ENCODE data around the gene SMYD5. TPM values are rescaled to one million over a fixed set of nuclear protein-coding genes. Genes with fewer than 3 reads are reported as not detected.

SMYD5 gene
- total RNA-seq, 2 experiments from 2014 or later = 41.5 to 44.9 TPM

DNA sequence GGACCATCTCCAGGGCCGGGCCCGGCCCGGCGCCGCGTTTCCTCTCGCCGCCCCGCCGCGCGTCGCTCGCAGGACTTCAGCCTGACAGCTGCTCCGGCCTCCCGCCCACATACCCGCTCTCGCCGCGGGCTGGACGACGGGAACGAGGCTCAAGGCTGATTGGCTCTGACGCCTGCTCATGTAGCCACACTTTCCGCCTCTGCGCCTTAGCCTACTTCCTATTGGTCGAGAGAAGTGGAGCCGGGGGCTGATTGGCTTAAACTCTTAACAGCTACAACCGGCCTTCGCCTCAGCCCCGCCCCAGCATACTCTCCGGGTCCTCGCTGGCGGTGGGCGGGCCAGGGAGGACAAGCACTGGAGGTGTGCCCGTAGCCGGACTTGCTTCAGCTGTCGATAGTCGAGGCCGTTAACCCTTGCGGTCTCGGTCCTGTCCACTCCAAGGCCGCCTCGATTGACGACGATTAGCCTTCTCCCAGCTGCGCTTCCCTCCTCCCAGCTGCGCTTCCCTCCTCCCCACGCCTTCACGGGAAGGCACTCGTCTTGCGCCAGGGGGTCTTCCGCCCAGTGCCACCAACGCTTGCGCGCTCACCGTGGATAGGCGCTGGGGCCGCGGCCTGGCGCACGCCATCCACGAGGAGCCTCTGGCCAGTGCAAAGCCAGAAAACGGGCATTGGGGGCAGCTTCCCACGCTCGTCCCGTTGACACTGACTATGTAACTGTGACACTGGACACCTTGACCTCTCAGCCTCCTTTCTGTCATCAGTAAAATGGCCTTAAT is 19.3 kb downstream of the SMYD5 start, which contains the start of gene PRADC1:
TSS of gene PRADC1 (minus strand) at position 86 of the 778 bp plus-strand sequence. CDS start at position 7, 79 bp downstream.
- POLR2A ChIA-PET = interaction anchor here (0.5 to 2.9 kb wide), 12 partner anchors 8 to 946 kb away, joined by 3 to 17 read pairs (median 6); partner anchors contain the start of genes ALMS1, EGR4, FBXO41 and SFXN5

DNA sequence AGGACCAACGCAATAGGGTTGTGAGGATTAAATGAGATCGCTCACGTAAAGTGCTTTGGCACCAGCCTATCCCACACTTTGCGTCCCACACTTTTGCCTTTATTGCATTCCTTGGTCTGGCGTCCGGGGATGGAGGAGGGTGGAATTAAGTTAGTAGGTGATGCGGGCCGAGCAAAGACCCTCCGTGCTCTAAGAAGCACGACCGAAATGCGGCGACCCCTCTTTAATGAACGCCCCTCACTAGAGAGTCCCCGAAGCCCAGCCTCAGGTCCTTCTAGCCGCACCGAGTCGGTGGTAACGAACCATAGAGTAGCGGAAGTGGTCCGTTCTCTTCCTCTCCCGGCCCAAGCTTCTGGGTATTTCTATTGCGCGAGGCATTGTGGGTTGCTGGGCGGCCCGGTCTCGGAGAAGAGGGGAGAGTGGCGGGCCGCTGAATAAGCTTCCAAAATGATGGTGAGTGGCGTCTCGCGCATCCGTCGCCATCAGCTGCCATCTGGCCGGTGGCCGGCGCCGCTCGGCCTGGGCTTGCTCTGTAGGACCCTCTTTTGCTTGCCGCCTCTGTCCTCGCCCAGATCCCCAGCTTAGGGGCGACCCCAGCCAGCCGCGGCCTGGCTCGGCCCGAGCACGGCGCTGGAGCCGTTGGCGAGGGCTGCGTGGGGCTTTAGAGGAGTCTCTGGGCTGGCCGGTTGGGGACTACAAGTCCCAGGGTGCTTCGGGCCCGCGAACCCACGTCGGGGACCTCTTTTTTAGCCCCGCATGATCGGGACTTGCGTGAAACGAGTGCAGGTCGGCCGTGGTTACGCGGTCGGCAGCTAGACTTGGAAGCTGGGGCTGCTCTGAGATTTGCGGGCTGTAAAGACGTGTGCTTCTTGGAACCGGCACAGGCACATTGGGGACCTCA is 20.1 kb downstream of the SMYD5 start, which contains the start of gene CCT7:
TSS of gene CCT7 (plus strand) at position 377 of the 901 bp plus-strand sequence. CDS start at position 448, 71 bp downstream.
- ChIA-PET CTCF (interaction anchor here (0.6 to 5.1 kb wide), 6 partner anchors 10 to 618 kb away, joined by 3 to 27 read pairs (median 6); no protein-coding TSS in a partner anchor), POLR2A (interaction anchor here (1.0 to 2.9 kb wide), 9 partner anchors 9 to 163 kb away, joined by 3 to 17 read pairs (median 8); partner anchors contain the start of genes ALMS1, FBXO41 and SFXN5)

More for the DNA sequence above, 19.3 kb downstream of the SMYD5 start, which contains the start of gene PRADC1:
- CTCF ChIA-PET = interaction anchor here (0.6 to 5.1 kb wide), 8 partner anchors 9 to 619 kb away, joined by 3 to 27 read pairs (median 5); no protein-coding TSS in a partner anchor

DNA sequence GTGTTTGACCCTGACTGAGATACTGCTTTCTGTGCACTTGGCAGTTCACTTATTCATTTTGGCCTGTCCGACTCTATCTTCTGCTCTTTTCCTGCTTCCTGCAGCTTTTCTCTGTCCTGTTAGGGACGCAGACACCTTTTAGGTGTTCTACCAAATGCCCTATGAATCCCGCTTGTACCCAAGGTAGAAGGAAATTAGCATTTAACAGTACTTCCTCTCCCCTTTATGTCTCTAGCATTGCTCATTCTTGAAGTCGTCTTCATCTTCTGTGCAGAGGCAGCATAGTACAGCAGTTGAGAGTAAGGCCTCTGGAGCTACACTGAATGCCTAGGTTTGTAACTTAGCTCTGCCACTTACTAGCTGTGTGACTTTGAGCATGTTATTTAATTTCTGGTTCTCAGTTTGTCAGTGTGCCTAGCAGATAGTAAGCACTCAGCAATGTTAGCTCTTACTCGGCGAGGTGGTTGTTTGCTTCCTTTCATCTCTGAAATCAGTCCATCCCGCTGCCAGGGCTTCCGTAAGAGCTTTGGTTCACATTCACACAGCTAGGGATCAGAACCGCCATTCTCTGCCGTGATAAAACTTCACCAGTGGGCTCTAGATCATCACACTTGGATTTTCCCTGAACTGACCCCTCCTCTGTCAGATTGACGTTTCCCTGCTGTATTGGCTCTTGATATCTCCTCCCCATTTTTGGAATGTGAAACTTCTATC is 21.4 kb downstream of the SMYD5 start:
- CTCF ChIA-PET = interaction anchor here (1.3 to 5.1 kb wide), 2 partner anchors 24 to 54 kb away, joined by 6 to 27 read pairs; no protein-coding TSS in a partner anchor

DNA sequence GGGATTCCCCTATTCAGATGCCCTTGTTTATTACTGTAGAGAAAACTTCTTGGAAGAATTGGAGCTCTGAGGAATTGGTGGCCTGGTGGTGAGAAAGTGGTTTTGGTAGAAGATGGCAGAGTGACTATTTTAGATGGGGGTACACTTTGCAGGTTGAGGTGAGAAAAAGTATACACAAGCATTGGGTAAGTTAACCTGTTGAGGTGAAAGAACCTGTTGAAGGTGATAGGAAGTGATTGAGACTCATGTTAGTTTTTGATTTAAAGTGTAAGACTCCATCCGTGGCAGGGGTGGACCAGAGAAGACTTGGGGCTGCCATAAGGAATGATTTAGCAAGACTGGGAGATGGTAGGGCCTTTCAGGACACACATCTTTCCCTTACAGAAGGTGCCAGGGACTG is 23.1 kb downstream of the SMYD5 start:
- POLR2A ChIA-PET = no interaction called here
- CTCF ChIA-PET = interaction anchor here (5.1 kb wide), 1 partner anchor 53 kb away, joined by 27 read pairs; no protein-coding TSS in a partner anchor

More for the DNA sequence above, 21.4 kb downstream of the SMYD5 start:
- POLR2A ChIA-PET = interaction anchor here (0.6 to 2.9 kb wide), 2 partner anchors 9 to 58 kb away, joined by 3 to 12 read pairs; partner anchors contain the start of gene EGR4

DNA sequence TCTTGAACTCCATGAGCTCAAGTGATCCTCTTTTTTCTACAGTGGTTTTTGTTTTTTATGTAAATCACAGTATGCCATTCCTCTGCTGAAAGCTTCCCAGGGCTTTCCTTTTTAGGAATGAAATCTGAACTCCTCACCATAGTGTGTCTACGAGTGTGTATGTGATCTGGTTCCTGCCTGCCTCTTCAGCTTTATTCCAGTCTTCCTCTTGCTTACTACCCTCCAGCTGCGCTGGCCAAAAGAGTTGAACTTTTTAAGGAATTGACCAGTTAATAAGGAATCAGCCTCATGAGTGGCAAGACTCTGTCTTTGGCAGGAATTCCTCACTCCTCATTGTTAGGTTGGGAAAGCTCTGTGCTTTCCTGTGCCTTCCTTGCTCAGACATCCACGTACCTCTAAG is 24.1 kb downstream of the SMYD5 start:
- POLR2A ChIA-PET = no interaction called here
- CTCF ChIA-PET = interaction anchor here (0.7 kb wide), 1 partner anchor 64 kb away, joined by 3 read pairs; no protein-coding TSS in a partner anchor

DNA sequence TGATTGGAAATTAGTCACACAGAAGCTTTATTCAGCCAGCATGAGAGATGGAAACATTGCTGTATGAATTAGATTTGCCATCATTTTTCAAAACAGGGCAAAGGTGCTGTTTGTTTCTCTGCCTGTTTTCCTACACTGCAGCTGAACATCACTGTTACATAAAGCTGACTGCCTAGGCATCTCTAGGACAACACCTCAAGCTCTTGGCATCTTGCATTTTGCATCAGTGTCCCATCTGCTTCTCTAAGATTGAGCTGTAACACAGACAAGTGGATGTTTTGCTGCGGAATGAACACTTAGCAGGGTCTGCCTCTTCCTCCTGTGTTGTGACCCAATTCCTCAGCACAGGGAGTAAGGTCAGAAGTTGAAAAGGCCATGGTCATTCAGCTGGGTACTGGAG is 24.9 kb downstream of the SMYD5 start:
- ChIA-PET POLR2A (interaction anchor here (0.6 kb wide), 1 partner anchor 169 kb away, joined by 3 read pairs; no protein-coding TSS in a partner anchor), CTCF (interaction anchor here (0.7 kb wide), 1 partner anchor 63 kb away, joined by 3 read pairs; no protein-coding TSS in a partner anchor)

DNA sequence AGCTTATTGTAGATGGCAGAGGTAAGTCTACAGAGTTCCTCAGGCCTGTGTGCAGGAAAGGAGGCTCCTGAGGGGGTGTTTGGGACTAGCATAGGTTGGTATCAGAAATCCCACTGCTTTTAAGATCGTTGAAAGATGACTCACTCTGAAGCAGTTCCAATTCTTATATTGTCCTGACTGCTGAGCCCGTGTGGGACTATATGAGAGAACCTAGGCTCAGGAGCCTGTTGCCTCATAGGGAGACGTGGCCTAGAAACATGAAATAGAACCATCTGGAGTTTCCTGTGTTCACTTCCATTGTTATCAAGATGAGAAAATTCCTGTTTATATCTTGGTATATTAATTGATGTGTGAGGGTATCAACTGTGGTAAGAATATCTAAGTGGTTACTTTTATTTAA is 25.7 kb downstream of the SMYD5 start:
- ChIA-PET CTCF (no interaction called here), POLR2A (no interaction called here)

DNA sequence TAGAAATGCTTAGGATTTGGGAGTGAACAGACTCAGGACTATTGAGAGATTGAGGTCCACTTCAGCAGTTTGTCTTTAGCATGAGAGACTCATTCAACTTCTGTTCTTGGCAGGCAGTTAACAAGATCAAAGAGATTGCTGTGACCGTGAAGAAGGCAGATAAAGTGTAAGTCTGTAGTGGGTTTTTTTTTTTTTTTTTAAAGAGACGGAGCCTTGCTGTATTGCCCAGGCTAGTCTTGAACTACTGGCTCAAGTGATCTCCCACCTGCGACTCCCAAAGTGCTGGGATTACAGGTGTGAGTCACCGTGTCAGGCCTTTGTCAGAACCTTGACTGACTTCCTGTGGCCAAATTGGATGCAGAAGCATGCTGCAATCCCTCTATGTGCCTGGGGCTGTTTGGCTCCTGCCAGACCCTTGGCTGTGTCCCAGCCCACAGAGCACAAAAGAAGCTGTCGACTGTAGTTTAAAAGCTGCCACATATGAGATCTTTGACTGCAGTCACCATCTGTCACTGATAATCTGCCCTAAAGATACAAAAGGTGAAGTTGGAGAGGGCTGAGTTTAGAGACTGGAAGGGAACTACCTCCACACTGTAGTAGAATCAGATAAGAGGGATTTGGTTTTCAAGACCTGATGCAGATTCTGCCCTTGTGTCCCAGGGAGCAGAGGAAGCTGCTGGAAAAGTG is 30.0 kb downstream of the SMYD5 start:
- CTCF ChIA-PET = interaction anchor here (1.2 to 1.3 kb wide), 3 partner anchors 10 to 46 kb away, joined by 3 to 5 read pairs (median 4); partner anchors contain the start of gene CCT7
- POLR2A ChIA-PET = interaction anchor here (0.7 to 2.2 kb wide), 4 partner anchors 9 to 21 kb away, joined by 3 to 12 read pairs (median 5); partner anchors contain the start of genes CCT7 and PRADC1

DNA sequence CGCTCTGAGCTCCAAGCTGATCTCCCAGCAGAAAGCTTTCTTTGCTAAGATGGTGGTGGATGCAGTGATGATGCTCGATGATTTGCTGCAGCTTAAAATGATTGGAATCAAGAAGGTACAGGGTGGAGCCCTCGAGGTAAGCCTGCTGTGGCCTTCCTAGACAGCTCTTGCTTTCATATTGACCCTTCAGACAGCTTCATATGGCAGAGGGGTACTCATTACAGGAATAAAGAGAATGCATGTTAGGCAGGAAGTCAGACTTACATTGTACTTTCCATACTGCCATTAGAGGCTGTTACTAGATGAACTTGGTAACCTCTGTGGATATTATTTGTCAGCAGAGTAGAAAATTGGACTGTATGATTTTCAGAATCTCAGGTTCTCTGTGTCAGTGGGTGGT is 30.5 kb downstream of the SMYD5 start:
- ChIA-PET POLR2A (interaction anchor here (0.5 to 2.2 kb wide), 4 partner anchors 10 to 149 kb away, joined by 3 to 12 read pairs (median 4); partner anchors contain the start of genes CCT7 and PRADC1), CTCF (interaction anchor here (1.2 to 1.3 kb wide), 3 partner anchors 10 to 46 kb away, joined by 3 to 5 read pairs (median 4); partner anchors contain the start of gene CCT7)

DNA sequence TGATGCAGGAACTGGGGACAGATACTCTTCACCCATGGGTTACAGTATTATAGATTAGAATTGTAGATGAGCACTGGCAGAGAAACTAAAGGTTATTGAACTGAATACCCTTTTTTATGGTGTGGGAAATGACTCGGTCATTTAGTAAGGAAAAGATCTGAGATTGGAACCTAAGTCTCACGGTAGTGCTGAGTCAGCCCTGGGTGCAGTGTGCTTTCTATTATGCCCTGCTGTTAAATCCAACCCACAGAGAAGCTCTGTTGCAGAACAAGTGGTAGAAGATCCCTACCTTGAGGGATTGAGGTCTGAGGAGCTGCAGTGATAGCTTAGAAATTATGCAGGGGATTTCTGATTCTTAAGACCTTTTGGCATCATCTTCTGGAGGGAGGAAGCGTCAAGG is 32.8 kb downstream of the SMYD5 start:
- CTCF ChIA-PET = no interaction called here
- POLR2A ChIA-PET = no interaction called here

DNA sequence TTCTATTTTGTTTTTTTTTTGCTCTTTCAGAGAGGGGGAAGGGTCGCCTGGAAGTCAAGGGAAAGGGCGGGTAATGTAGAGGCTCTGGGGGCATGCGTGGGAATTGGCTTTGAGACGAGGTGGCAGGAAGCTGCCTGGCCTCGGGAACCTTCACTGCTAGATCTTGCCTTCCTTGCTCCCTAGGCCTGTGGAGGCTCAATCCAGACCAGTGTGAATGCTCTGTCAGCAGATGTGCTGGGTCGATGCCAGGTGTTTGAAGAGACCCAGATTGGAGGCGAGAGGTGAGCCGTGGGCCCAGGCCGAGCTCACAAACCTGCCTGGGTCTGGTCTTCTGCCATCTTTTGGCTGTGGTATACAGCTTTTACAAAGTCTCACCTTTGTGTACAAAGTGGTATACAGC is 35.6 kb downstream of the SMYD5 start:
- ChIA-PET POLR2A (no interaction called here), CTCF (interaction anchor here (0.6 to 1.7 kb wide), 3 partner anchors 16 to 1142 kb away, joined by 3 to 6 read pairs (median 3); partner anchors contain the start of gene CCT7)

DNA sequence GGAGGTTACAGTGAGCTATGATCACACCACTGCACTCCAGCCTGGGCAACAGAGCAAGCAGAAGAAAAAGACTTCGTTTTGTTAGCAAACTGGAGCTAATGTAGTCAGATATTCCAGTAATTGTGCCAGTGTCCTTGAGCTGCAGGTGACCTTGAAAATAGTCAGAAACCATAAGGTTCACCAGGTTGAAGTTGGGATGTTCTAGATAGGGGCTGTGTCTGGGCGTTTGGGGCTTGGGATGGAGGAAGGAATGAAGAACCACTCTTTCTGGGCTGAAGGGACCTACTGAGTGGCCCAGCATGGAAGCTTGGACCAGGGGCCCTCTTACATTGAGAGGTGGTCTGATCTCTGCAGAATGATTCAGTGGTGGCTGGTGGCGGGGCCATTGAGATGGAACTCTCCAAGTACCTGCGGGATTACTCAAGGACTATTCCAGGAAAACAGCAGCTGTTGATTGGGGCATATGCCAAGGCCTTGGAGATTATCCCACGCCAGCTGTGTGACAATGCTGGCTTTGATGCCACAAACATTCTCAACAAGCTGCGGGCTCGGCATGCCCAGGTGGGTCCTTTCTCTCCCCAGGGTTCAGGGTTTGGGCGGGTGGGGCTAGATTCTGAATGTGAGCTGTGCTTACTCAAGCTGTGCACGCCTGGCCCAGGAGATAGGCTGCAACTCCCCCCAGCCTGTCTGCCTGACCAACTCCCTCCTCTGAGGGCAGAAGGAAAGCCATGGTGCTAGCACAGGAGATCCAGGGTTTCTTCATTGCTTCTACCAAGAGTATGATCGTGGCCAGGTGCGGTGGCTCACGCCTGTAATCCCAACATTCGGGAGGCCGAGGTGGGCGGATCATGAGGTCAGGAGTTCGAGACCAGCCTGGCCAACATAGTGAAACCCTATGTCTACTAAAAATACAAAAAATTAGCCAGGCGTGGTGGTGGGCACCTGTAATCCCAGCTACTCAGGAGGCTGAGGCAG is 37.1 kb downstream of the SMYD5 start:
- ChIA-PET CTCF (interaction anchor here (1.5 to 1.7 kb wide), 2 partner anchors 17 to 27 kb away, joined by 3 to 6 read pairs; partner anchors contain the start of gene CCT7), POLR2A (no interaction called here)

DNA sequence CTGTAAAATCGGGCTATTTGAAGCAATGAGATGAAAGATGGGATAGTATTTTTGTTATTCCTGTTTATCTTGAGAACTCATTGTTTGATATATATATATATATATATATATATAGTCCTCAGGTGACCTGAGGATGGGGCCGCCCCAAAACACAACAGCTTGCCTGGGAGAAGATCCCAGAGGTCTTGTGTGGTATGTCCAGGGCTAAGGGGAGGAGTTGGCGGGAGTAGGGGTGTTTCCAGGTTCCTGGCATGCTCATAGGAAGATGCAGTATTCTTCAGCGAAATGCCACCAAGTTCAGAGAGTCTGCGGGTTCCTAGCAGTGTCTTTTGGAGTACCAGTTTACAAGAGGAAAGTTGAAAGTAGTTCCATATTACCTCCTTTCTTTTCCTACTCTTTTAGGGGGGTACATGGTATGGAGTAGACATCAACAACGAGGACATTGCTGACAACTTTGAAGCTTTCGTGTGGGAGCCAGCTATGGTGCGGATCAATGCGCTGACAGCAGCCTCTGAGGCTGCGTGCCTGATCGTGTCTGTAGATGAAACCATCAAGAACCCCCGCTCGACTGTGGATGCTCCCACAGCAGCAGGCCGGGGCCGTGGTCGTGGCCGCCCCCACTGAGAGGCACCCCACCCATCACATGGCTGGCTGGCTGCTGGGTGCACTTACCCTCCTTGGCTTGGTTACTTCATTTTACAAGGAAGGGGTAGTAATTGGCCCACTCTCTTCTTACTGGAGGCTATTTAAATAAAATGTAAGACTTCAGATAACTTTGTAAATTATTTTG is 38.4 kb downstream of the SMYD5 start:
- CTCF ChIA-PET = no interaction called here

DNA sequence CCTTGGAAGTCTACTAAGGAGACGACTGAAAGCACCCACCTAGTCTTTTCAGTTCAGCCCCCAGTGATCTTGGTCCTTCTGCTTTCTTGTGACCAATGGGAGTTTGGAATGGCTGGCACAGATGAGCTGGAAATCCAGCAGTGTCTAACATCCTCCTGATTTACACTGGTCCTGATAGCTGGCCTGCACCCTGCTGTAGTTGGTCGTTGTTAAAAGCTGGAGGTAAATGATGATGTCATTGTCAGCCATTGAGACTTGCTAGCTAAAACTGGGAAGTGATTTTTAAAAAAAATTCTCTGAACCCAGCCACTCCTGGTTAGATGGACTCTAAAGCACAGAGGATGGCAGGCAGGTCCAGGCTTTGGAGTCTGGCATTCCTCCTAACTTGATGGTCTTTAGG is 39.4 kb downstream of the SMYD5 start:
- ChIA-PET CTCF (no interaction called here), POLR2A (interaction anchor here (0.6 kb wide), 1 partner anchor 15 kb away, joined by 3 read pairs; no protein-coding TSS in a partner anchor)

More for the DNA sequence above, 38.4 kb downstream of the SMYD5 start:
- POLR2A ChIA-PET = interaction anchor here (0.5 to 0.7 kb wide), 2 partner anchors 18 to 37 kb away, joined by 3 read pairs; no protein-coding TSS in a partner anchor

DNA sequence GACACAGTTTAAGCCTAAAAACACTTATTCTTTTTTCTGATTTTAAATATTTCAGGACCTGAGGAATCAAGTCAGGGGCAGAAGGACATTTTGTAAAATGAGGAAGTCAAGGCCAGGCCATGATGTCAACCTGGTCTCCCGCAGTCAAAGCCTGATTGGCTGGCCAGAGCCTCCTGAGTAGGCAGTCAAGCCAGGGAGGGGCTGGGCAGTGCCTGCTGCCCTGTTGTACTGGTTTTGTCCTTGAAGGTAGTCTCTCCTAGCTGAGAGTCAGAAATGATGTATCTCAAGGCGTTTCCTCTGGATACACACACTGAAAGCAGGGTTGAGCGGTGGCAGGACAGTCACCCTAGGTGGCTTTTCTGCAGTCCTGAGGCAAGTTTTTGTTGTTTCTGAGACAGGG is 39.9 kb downstream of the SMYD5 start:
- ChIA-PET CTCF (no interaction called here), POLR2A (interaction anchor here (1.4 to 1.6 kb wide), 2 partner anchors 9 to 10 kb away, joined by 4 to 5 read pairs; no protein-coding TSS in a partner anchor)

Data from activated CD8-positive, alpha-beta memory T cell treated with anti-CD3 and anti-CD28 coated beads for 36 hours (primary cell).